KOPT-K1 (cell line): ENCODE results near the gene BICC1.

Source experiments
- H3K27ac ChIP-seq: fragments of 200-600 bp; sonication (generic); 2 replicates; pipeline ENCODE4 v1.5.1; 2016; ENCODE audit warnings: antibody characterized with exemption, mild to moderate bottlenecking, low read depth, low read length; ENCODE audit not compliant: poor library complexity, severe bottlenecking
- H3K36me3 ChIP-seq: fragments of 200-600 bp; sonication (generic); 2 replicates; pipeline ENCODE4 v1.5.1; 2017; ENCODE audit warnings: antibody characterized with exemption, mild to moderate bottlenecking, low read length, moderate library complexity; ENCODE audit not compliant: insufficient read depth
- H3K9me3 ChIP-seq: fragments of 200-600 bp; sonication (generic); 2 replicates; pipeline ENCODE4 v1.5.1; 2017; ENCODE audit warnings: antibody characterized with exemption, low read length, mild to moderate bottlenecking; ENCODE audit not compliant: insufficient read depth, poor library complexity, severe bottlenecking

BICC1 gene

DNA sequence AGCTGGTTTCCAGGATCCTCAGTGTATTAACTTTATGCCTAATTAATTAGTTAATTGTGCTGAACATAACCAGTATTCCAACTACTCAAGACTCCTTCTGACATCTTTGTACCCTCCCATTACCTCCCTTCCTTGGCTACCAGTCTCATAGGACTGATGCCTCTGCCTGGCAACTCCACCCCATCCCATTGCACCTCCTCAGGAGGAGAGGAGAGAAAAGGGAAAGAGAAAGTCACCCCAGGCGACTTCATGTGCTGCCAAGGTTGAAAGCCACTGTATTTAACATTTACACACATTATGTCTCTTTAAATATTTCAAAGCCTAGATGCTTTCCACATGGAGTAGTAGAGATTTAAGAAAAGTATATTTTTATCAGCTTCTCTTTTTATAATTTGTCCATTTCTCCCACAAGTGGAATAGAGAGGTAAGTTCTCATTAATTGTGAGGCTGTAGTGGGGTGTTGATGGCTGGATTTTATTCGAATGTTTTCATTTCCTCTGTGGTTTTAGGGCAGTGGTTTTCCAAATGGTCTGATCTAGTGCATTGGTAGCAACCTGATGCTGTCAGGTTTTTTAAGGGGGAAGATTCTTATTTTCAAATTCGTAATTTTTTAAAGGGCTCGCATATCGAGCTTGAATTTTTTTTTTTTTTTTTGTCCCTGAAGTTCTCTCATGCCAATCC lies 148.0 kb downstream of the BICC1 start:
- Histone ChIP-seq H3K27ac (no peak overlapping the region), H3K9me3 (peaks cover 9% of the 10 kb centered on the region), H3K36me3 (no peaks in the 10 kb centered on the region)

DNA sequence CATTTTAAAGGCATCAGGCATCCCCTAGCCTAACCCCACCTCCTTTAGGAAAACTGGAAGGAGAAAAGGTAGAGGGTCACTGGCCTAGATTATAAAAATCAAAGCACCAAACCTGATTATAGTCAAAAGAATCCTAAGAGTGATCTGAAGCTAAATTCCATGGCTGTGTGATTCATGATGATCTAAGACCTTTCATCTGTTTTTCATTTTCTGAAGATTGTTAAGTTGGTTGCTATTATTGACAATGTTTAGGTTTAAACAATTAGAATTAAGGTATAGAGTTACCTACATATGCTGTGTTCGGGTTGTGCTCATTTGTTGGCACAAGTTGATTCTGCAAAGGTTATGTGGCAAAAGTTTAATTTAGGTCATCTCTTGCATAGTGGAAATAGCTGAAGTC lies 148.7 kb downstream of the BICC1 start:
- H3K27ac ChIP-seq, result no peak overlapping the region
- H3K36me3 ChIP-seq, result no peaks in the 10 kb centered on the region
- peaks cover 9% of the 10 kb centered on the region for H3K9me3 ChIP-seq

DNA sequence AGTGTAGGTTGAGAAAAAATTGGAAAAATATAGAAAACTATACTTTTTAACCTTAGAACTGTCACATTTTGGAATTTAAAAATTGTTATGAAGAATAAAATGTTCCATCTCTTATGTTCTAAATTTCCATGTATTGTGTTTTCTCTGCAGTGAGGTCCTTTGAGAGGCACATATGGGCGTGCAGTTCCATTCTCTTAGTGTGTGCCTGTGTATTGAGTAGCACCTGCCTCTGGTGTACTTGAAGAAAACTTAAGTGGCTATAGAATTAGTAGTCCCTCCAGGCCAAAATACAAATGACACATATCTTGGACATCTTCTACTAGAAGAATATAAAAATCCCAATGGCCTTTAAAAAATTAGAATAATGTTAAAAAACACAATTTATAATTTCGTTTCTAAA lies 149.2 kb downstream of the BICC1 start:
- Histone ChIP-seq H3K27ac (no peak overlapping the region), H3K36me3 (no peaks in the 10 kb centered on the region), H3K9me3 (peaks cover 9% of the 10 kb centered on the region)

DNA sequence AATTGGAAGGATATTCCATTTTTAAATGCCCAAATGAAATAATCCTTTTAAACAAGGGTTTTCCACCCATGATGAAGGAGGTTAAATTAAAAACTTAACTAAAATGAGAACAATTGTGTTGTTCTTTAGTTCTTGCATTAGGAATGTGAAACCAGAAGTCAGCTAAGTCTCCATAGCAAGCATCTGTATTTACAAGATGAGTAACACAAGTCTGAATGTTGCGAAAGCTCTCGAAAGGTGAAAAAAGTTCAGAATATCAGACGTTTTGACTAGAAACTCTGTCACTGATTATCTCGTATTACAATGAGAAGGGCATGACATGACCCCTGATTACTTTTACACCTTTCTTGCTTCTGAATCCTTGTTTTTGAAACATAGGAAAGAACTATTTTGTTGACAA lies 149.6 kb downstream of the BICC1 start:
- Histone ChIP-seq H3K9me3 (peaks cover 9% of the 10 kb centered on the region), H3K36me3 (no peaks in the 10 kb centered on the region), H3K27ac (no peak overlapping the region)

DNA sequence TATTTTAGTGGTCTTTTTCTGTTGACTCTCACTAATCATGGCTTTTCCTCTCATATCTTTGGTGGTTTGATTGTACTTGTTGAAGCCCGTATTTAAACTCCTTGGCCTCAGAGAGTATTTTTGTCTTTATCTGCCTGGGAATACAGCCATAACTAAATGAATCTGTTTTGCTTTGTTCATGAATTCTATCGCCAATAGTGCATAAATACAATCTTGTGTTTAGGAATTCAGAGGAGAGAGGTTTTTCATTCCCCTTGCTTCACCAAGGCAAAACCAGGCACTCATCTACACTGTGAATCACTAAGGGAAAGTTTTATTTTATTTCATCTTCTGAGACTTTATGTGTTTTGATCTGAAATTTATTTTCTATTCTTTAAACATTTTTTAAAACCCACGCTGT lies 152.7 kb downstream of the BICC1 start:
- peaks cover 9% of the 10 kb centered on the region for H3K9me3 ChIP-seq
- no peak overlapping the region for H3K27ac ChIP-seq
- H3K36me3 ChIP-seq, result no peaks in the 10 kb centered on the region

DNA sequence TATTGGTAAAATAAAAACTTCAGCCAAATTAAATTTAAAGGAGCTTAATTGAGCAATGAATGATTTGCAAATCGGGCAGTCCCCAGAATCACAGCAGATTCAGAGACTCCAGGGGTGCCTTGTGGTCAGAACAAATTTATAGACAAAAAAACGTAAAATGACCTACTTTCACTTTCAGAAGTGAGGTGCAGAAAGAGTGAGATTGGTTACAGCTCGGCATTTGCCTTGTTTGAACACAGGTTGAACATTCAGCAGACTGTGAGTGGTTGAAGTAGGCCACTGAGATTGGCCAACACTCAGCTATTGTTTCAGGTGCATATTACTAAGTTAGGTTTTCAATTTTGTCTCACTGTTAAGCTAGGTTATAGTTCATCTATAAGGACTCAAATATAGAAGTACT lies 153.4 kb downstream of the BICC1 start:
- peaks cover 9% of the 10 kb centered on the region for H3K9me3 ChIP-seq
- H3K36me3 ChIP-seq, result no peaks in the 10 kb centered on the region
- no peak overlapping the region for H3K27ac ChIP-seq

DNA sequence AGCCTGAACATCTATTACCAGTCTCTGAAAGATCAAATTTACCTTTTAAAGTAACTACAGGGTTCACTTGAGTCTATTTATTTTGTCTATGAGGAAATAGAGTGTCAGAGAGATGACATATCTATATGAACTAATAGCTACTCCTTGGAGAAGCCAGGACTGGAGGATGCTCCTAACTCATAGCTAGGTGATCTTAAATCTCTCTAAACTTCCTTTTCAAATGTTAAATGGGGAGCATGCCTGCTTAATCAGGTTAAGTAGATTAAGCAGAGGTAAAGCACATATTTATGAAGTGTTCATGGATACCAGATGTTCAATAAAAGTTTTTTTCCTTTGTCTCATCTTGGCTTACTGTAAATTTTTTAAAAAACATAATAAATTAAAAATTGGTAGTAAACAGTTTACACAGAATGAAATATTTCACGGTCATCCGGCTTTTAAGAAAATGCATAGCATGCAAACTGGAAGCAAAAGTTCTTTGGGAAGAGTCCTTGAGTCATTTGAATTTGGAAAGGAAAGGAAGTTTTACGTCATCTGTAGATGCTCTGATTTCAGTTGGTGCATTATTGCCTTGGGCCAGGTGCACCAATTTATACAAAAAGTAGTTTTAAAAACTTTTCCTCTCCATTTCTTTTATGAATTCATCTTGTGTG lies 155.1 kb downstream of the BICC1 start:
- H3K9me3 ChIP-seq, result peaks cover 9% of the 10 kb centered on the region
- H3K36me3 ChIP-seq, result no peaks in the 10 kb centered on the region
- no peak overlapping the region for H3K27ac ChIP-seq

DNA sequence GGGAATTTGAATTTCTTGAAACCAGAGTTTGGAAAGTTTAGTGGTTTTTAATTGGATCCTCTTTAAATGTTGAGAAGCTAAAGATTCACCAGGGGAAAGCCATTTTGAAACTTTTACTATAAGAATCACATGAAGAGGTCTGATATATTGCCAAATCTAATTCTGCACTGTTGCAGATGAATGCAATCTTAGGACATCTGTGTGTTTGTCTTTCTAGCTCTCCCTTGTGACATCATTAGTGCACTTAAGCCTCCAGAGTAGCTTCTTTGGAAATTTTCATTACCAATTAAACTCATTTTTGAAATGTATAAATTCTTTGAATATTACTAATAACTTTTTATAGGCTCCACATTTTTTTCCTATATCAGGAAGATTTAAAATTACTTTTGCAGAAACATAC lies 160.2 kb downstream of the BICC1 start:
- Histone ChIP-seq H3K9me3 (no peaks in the 10 kb centered on the region), H3K36me3 (no peaks in the 10 kb centered on the region), H3K27ac (no peak overlapping the region)

DNA sequence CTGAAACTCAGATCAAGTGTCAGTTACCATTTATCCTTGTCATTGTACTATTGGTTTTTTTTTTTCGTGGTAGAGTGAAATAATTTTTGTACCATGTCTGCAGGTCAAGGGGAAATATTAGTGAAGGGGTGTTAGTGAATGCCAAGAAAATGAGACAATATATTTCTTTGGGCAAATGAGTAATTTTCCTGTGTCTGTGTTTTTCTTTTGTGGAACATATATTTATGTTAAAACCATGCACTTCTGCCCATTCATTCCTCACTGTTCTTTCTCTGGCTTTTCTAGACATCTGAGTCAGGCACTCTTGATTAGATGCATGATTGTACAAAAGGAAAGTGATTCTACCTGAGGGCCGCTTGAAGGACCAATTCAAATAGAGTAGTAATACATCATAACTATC lies 161.6 kb downstream of the BICC1 start:
- H3K36me3 ChIP-seq, result no peaks in the 10 kb centered on the region
- H3K27ac ChIP-seq, result no peak overlapping the region
- no peaks in the 10 kb centered on the region for H3K9me3 ChIP-seq

DNA sequence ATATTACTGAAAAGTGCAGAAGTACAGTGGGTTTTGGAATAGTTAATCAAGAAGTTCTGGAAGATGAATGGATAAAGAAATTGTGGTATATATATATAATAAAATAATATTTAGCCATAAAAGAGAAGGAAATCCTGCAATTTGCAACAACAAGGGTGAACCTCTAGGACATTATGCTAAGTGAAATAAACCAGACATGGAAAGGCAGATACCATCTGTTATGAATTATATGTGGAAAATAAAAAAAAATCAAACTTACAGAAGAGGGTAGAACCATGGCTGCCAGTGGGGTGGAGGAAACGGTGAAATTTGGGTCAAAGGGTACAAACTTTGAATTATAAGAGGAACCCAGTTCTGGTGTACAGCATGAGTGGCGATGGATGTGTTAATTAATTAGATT lies 162.6 kb downstream of the BICC1 start:
- Histone ChIP-seq H3K9me3 (no peaks in the 10 kb centered on the region), H3K36me3 (no peaks in the 10 kb centered on the region), H3K27ac (no peak overlapping the region)

DNA sequence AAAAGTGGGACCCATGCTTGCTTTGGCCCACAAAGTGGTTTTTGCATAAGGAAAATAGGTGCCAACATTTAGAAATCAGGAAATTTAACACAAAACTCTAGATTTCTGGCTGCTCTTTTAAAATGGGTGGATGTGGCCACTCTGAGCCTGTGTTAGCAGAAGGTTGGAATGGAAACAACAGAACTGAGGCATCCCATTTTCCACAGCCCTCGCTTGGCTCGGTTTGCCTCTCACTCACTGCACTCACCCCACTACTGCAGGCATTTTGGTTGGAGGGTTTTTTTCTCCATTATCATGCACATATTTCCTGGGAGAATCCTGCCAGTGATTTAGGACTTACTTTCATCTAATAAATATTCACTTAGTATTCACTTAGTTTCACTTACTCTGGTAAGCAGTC lies 178.9 kb downstream of the BICC1 start:
- H3K36me3 ChIP-seq, result no peaks in the 10 kb centered on the region
- no peaks in the 10 kb centered on the region for H3K9me3 ChIP-seq
- no peak overlapping the region for H3K27ac ChIP-seq

DNA sequence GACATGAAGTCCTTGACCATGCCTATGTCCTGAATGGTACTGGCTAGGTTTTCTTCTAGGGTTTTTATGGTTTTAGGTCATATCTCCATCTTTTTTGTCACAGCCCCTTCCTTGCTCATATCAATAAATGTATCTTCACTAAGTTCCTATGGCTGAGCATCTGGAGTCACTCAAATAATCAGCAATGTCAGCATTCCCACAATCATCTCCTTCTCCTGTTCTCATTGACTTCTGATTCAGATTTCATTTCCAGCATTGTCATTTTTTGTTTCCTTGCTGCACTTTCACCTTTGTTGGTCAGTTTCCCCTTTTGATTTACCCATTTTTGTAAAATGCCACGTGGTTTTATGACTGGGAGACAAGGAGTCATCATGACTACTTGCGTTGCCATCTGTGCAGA lies 181.2 kb downstream of the BICC1 start:
- no peaks in the 10 kb centered on the region for H3K9me3 ChIP-seq
- H3K36me3 ChIP-seq, result no peaks in the 10 kb centered on the region
- no peak overlapping the region for H3K27ac ChIP-seq

DNA sequence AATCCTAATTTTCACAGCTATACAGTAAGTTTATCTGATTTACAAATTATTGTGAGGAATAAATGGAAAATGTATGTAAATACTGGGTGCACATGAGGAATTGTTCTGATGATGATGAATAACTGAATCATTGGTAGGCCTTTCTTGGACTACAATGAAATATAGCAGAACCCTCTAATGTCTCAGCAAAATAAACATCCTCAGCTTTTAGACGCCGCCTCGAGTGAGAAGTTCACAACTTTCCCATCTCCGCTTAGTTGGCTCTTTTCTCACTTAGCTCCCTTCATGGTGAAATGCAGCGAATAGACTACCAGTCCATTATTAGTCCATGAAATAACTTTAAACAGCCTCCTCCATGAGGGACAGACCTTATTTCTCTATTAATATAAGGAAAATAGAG lies 182.3 kb downstream of the BICC1 start:
- no peaks in the 10 kb centered on the region for H3K9me3 ChIP-seq
- H3K36me3 ChIP-seq, result no peaks in the 10 kb centered on the region
- no peak overlapping the region for H3K27ac ChIP-seq

DNA sequence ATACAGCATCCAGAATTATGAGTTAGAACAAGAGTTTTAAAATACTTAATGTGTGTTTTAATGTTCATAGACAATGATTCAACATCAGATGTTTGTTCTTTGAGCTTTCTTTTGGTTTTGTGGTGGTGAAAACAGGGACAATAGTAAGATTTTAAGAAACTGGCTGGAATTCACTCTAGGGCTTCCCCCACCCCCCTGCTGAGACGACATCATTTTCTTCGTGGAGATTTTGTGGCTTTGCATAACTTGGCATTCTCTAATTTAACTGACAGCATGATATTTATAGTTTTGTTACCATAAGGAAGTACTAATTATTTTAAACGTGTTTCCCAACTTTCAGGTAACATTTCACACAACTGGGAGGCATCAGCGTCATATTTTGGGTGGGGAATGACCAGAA lies 184.1 kb downstream of the BICC1 start:
- no peaks in the 10 kb centered on the region for H3K9me3 ChIP-seq
- no peaks in the 10 kb centered on the region for H3K36me3 ChIP-seq
- H3K27ac ChIP-seq, result no peak overlapping the region

DNA sequence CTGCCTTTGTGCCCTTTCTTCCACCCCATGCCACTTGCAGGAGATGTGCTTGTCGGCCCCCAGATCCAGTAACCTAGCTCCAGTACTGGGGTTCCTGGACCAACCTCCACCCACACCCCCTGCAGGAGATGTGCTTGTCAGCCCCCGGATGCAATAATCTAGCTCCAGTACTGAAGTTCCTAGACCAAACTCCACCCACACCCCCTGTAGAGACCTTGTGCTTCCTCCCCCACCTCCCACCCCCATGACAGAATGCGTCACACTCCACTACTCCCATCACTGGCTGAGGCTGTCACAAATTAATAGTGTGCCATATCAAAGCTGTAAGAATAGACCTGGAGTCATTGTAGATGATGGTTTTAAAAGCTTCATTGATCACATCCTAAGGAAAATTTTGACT lies 185.0 kb downstream of the BICC1 start:
- Histone ChIP-seq H3K27ac (no peak overlapping the region), H3K36me3 (no peaks in the 10 kb centered on the region), H3K9me3 (no peaks in the 10 kb centered on the region)

DNA sequence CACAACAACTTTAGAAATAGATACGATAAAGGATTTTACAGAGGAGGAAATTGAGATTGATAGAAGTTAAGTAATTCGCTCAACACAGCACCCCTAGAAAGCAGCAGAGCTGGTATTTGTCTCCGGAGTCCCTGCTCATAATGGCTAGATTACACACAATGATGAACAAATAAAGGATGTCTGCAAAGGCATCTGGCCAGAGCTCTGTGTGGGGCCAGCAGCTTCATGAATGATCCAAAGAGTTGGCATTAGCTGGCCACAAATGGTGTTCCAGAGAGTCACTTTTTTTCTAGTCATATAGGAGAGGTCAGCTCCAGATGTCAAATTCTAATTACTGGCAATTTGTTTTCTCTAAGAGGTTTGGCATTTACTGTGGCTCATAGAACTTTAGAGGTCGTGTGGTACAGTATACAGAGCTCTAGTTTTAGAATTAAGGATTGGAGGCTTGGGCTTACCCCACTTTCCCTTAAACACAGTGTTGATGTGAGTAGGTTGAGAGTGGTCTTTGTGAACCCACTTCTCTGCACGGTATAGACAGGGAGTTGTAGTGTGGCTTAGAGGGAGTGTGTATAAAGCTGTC lies 186.2 kb downstream of the BICC1 start:
- H3K27ac ChIP-seq, result no peak overlapping the region
- H3K9me3 ChIP-seq, result no peaks in the 10 kb centered on the region
- H3K36me3 ChIP-seq, result no peaks in the 10 kb centered on the region
